ENCODE data around the gene GDI2.
"Not testable (repeated sequence)": the region's sequence is repeated elsewhere in the genome, so short reads cannot be mapped to it uniquely, and the experiment has no call there.

The GDI2 gene

DNA sequence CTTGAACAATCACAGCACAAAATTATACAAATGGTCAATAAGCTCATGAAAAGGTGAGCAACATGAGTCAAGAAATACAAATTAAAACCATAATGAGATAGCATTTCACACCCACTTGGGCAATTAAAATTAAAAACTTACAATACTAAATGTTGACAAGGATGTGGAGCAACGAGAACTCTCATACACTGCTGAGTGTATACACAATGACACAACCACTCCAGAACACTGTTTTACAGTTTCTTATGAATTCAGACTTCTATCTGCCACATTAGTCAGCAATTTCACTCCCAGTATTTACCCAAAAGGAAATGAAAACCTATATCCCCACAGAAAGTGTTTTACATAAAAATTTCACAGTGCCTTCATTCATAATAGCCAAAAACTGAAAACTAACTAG, 31.1 kb downstream of the GDI2 start:
- DNase-seq (ENCODE audit: low read depth in 2 of 2) = no peak

DNA sequence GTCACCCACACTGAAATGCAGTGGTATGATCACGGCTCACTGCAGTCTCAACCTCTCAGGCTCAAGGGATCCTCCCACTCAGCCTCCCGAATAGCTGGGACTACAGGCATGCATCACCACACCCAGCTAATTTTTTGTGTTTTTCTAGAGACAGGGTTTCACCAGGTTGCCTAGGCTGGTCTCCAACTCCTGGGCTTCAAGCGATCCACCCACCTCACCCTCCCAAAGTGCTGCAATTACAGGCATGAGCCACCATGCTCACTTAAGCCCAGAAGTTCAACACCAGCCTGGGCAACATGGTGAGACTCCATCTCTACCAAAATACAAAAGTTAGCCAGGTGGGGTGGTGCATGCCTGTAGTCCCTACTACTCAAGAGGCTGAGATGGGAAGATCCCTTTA, 33.5 kb downstream of the GDI2 start:
- no peak for DNase-seq (ENCODE audit: low read depth in 2 of 2)

DNA sequence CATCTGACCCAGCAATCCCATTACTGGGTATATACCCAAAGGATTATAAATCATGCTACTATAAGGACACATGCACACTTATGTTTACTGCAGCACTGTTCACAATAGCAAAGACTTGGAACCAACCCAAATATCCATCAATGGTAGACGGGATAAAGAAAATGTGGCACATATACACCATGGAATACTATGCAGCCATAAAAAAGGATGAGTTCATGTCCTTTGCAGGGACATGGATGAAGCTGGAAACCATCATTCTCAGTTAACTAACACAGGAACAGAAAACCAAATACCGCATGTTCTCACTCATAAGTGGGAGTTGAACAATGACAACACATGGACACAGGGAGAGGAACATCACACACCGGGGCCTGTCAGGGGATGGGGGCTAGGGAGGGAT, 35.5 kb downstream of the GDI2 start:
- not testable (repeated sequence) for DNase-seq (ENCODE audit: low read depth in 2 of 2)

DNA sequence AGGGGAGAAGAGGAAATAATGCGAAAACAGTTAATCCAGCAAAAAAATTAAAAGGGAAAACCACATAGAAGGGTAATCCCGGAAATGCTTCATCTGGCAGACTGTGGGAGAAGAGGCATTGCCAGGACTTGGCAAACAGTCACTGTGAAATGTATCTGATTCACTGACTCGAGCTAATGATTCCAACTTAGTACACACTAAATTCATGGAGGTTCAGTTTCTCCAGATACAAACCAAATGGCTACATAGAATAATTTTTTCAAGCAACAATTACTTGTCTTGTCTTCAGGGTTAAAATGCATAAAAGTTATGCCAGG, 36.4 kb downstream of the GDI2 start:
- no peak for DNase-seq (ENCODE audit: low read depth in 2 of 2)

- no peak for DNase-seq (ENCODE audit: low read depth in 2 of 2)
Measured at GRCh38 chr10:5776136-5776880, 36.9 kb downstream of the GDI2 start.

DNA sequence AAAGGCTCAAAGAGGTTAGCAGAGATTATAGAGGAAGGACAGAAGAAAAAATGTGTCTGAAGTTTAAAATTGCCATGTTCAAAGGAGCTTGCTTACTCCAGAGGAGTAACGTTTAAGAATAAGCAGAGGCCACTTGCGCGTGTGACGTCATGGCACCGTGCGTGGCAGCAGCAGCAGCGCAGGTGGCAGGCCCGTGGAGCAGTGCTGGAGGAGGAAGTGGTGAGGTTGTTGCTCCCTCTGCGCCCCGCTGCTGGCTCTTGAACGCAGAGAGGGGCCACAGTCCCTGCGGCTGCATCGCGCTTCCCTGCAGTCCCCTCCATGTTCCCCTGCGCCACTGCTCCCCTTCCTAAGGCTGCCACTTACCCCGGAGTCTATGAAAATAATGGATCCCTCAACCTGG, 37.5 kb downstream of the GDI2 start:
- DNase-seq (ENCODE audit: low read depth in 2 of 2) = peak; percentile 42 to 58

GRCh38 chr10:5774987-5775620, 38.1 kb downstream of the GDI2 start:
- DNase-seq (ENCODE audit: low read depth in 2 of 2) = no peak

DNA sequence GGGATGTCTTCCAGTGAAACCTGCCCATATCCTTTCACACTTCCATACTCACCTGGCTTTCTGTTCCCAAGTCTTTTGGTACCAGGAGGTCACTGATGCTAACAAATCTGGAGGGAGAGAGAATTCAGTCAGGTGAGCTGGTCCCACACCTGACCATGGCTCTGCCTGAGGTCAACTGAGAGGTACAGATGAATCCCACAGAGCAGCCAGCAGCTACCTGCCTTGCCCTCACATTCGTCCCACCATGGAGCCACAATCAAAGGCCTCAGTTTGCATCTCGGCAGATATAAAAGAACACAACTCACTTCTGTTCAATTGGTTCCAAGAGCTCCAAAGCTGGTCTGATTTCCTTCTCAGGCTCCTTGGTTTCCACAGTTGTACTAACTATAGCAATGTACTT, 47.0 kb downstream of the GDI2 start:
- no peak for DNase-seq (ENCODE audit: low read depth in 2 of 2)

- DNase-seq (ENCODE audit: low read depth in 2 of 2) = no peak
Measured at GRCh38 chr10:5765617-5766016, 47.6 kb downstream of the GDI2 start.

- no peak for DNase-seq (ENCODE audit: low read depth in 2 of 2)
Measured at GRCh38 chr10:5764422-5765297, 48.6 kb downstream of the GDI2 start.

DNA sequence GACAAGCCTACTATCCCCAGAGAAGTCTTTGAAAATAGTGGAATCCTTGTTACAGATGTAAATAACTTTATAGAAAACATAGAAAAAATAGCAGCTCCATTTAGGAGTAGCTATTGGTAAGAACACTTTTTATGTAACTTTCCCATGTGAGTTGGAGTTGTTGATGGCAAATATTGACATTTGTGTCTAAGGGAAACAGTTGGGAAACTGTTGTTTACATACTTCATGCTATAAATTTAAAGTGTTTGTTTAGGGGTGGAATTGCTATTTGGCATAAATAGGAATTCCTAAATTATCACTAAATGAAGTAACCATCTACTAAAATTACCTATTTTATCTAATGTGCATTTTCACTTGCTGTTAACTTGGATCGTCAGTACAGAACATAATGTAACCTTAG, 50.7 kb downstream of the GDI2 start:
- no peak for DNase-seq (ENCODE audit: low read depth in 2 of 2)

DNA sequence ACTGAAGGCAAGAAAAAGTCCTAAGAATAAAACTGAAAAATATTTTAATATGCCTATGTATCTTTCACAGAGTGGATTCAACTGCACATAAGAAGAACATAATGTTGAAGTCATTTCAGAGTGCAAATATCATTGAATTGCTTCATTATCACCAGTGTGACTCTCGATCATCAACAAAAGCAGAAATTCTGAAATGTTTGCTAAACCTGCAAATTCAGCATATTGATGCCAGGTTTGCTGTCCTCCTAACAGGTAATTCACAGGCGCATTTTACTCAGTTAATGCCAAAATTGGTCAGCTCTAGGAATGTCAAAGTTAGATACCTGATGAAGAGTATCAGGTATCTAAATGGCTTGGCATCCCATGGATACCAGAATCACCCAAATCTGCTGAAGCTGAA, 52.0 kb downstream of the GDI2 start:
- no peak for DNase-seq (ENCODE audit: low read depth in 2 of 2)

DNA sequence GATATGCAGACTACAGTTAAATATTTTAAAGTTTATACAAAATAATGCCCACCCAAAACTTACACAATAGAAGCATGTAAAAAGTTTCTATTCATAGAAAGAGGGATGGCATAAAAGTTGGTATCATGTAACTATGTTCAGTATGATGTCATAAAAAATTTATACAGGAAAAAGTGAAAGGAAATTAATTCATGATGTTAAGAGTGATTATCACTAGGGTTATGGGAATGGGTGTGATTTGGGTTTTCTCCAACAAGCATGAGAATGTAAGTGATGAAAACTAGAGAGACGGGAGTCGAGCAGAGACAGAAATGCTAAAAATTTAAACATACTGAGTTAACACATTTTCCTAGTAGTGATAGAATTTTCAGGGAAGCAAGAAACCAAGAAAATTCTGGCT, 52.7 kb downstream of the GDI2 start:
- DNase-seq (ENCODE audit: low read depth in 2 of 2) = no peak

DNA sequence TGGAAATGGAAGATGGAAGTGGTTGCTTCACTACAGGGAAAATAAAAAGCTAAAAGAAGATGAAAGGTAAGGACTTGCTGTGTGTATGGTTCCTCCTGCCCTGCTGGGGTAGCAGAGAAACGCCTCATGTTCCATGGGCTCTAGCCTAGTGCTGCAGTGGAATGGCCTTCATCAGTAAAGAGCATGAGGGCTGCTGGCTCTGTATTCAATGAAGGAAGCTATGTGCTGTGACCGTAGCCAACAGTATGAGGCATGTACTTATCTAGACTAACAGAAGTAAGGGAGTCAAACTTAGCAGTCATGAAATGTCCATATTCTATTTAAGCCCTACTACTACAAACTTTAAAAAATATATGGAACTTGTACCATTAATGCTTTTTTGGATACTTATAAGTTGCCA, 54.3 kb downstream of the GDI2 start:
- no peak for DNase-seq (ENCODE audit: low read depth in 2 of 2)

- no peak for DNase-seq (ENCODE audit: low read depth in 2 of 2)
Measured at GRCh38 chr10:5757766-5758517, 55.3 kb downstream of the GDI2 start.

GRCh38 chr10:5752301-5752871, 60.8 kb downstream of the GDI2 start:
- no peak for DNase-seq (ENCODE audit: low read depth in 2 of 2)

GRCh38 chr10:5751601-5752253, 61.5 kb downstream of the GDI2 start:
- DNase-seq (ENCODE audit: low read depth in 2 of 2) = no peak

- DNase-seq (ENCODE audit: low read depth in 2 of 2) = no peak
Measured at GRCh38 chr10:5748394-5748803, 64.8 kb downstream of the GDI2 start.

GRCh38 chr10:5746197-5746596, 67.0 kb downstream of the GDI2 start:
- DNase-seq (ENCODE audit: low read depth in 2 of 2) = no peak

GRCh38 chr10:5744849-5745248, 68.4 kb downstream of the GDI2 start:
- no peak for DNase-seq (ENCODE audit: low read depth in 2 of 2)

GRCh38 chr10:5743736-5744135, 69.5 kb downstream of the GDI2 start:
- DNase-seq (ENCODE audit: low read depth in 2 of 2) = no peak

All from activated CD8-positive, alpha-beta memory T cell treated with anti-CD3 and anti-CD28 coated beads for 4 hours (primary cell).